HG03095 (cell line): ENCODE results near the gene SLC9A2.

Experiments used
- ATAC-seq: cut with Tn5 transposase; IDR thresholded peaks from one replicate; pipeline ENCODE4 v1.9.1; 2021; ENCODE audit warnings: moderate library complexity; ENCODE audit not compliant: unreplicated experiment

SLC9A2 gene

DNA sequence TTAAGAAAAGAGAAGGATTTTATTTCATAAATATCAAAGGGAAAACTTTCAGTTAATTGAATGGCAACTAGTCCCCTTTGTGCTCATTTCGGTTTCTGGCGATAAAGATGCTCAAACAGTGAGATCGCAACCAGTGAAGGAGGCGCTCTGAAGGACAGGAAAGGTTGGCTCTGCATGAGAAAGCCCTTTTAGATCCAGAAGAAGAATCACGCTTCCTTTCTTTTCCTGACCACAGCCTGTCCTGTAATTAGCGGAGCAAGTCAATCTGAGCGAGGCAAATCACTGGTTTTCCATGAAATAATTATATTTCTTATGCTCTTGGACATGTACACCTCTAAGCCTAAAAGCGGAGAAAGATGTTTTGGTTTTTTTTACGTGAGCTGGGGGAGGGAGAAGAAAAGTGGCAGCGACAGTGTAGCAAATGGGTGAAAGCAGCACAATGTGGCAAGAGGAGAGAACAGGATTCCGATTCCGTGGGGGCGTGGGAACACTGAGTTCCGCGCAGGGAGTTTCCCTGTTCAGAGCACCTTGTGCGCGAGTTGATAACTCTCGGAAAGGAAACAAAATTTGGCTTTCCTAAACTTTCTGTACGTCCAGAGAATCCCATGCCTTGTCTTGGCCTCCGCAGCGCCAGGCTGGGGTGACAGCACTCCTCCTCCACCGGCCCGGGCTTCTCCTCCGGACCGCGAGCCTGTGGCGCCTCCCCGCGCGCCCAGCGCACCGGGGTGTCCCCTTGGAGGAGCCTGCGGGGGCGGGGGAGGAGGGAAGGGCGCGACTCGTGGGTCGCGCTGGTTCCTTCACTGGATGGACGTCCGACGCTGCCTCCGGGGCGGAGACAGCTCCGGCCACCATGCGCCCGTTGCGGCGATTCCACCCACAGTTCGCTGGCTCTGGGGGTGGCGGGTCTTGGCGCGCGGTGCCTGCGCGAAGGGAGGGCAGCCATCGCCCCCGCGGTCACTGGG is 620 bp upstream of the SLC9A2 start:
- no peak for ATAC-seq

DNA sequence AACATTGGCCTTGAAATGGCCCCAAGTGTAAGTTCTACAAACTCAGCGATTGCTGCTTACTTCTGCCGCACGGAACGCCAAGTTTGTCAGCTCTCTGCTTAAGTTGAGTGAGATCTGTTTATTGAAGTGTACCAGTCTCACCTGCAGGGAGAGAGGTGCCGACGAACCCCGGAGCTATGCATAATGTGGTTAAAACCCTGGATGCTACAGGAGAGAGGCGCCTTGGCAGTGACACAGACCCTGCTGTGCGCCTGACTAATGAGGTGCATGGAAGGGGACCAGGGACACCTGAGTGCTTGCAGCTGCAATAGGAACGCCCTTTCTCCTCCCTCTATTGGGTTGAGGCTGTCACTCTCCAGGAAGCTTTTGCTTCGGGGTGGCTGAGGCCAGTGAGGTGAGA is 979 bp downstream of the SLC9A2 start:
- ATAC-seq, result no peak

DNA sequence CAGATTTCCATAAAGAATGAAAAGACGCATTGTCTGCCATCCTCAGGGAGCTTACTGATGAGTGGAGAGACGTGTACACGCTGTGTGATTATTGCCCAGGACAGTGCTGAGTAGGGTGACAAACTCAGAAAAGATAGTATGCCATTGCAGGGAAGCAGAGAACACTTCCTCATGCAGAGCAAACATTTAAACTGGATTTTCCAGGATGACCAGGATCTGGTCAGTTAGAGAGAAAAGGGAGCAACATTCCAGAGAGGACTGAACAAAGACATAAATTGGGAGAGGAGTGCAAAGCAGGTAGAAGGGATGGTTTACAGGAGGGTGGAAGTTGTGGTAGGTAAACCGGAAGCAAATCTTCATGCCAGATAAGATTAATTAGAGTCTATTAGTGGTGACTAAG is 2.3 kb downstream of the SLC9A2 start:
- ATAC-seq, result no peak

DNA sequence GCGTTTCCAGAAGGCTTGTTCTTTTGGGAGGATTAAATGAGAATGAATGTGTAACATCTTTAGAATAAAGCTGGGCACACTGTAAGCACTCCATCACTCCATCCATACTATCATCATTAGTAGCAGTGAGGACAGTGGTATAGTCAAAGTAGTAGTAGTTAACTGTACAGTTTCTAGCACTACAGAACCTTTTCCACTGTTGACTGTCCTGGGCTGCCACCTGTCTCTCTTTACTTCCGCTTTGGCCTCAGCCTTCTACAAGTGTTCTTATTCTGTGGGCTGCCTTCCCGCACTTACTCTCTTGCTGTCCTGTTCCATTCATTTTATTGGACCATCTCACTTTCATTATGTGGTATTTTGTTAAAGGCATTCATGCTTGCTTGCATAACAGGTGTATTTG is 3.3 kb downstream of the SLC9A2 start:
- no peak for ATAC-seq

DNA sequence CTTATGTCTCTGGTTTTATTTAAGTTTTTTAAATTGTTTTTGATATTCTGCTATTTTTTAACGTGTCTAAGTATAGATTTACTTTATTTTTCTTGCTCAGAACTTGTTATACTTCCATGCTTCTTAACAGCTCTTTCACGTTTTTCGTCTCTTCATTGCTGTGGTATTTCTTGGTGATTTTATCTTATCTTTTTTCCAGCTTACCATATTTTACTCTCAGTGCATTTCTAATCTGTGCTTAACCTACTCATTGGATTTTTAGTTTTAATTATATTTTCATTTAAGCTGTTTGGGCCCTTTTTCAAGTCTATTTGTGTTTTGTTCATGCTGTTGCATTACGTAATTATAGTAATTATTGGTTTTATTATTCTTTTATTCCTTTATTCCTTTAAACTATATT is 11.1 kb downstream of the SLC9A2 start:
- no peak for ATAC-seq

DNA sequence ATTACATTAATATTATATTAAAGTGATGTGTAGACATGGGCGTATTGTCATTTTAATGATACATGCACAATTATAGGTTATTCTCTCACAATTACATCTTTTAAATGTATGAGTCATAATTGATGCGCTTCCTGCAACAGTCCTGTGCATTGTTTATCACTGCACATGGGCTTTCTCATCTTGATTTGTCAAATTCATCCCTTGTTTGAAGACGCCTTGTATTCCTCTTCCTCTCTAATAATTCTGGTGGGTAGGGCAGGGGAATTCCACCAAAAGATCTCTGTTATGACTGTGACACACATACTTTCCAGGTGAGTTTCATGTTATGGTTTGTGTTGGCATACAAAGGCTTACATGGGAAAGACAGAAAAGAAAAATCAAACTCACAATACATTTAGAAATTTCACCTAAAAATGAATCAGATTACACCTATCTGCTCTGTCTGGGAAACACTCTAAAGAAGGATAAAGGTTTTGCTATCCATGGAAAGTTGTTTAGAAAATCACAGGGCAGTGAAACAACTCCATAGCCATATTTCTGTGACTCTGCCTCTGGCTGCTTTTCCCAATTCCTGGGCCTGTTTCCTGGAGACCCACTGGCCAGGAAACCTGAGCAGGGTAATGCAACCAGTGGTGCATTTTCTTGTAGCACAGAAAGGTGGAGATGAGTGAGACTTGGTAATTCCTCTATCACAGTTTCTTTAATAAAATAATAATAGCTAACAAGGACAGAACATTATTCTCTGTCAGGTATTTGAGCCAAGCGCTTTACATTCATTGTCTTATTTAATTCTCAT is 13.2 kb downstream of the SLC9A2 start:
- ATAC-seq, result no peak

DNA sequence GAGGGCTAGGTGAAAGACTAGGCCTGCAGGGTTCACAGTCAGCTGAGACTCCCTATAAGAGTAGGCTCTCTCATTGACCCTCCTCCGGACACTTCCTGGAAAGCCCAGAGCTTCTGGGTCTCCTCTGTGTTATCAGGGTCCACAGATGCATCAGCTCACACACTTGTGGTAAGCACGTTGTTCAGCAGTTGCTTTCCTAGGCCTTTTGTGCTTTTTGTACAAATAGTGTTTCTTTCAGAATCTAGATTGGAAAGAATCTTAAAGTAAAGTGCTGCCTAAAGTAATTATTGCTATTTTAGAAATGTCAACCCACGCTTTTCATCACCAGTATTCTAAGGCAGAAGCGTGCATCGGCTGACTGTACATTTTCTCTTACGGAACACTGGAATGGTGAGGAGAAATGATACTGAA is 15.5 kb downstream of the SLC9A2 start:
- no peak for ATAC-seq

DNA sequence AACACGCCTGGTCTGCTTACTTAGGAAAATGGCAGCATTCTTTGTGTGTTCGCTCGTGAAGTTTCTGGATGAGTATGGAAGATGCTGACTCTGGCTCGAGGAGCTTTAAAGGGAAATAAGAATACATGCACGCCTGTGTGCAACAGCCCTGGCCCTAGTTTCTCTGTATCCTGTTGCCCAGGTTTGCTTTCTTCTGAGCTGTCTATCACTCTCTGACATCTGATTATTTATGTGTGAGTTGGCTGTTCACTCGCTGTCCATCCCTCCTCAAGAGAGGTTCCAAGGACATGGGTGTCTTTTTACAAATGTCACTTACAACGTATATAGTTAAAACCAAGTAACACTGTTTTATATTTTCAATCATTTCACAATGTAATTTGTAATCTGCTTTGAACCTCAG is 16.0 kb downstream of the SLC9A2 start:
- ATAC-seq, result no peak

DNA sequence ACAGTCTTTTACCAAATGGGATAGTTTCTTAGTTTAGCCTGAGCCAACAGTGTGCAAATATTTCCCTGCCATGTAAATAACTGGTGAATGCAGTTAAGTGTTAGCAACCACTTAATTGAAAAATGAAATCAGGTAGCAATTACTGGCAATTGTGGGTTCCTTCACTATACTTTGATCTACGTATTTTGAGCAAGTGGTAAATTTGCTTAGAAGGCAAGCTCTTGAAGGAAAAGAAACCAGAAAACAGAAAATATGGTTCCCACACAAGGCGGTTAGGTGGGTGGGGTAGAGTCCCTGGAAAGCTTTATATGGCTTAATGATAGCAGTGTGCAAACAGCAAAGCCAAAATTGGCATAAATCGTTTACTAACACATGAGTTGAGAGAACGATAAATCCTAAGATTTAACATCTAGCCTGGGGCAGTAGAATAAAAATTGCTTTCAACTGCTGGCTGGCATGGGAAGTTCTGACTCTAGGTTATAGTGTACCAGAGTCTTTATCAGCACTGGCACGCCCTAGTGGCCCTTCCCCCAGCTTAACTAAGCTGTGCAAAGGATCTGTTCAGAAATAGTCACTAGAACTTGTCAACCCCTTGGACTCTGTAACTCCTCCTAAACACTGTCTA is 17.0 kb downstream of the SLC9A2 start:
- ATAC-seq, result no peak

DNA sequence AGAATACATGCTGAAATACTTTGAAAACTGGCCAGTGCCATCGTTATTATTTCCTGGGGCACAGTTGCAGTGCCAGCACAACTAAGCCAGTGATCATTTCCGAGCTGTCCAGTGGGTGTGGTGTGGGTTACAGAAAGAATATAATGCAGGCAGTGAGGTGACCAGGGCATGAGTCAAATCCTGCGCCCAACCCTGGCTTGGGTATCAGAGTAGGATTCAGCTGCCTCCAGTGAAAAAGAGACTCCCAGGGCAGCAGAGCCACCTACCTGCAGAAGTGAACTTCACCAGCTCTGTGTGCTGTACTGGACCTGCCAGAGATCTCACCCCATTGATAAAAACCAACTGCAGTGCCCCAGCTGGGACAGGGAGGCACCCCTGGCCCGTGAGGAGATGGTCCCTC is 18.0 kb downstream of the SLC9A2 start:
- ATAC-seq, result no peak

DNA sequence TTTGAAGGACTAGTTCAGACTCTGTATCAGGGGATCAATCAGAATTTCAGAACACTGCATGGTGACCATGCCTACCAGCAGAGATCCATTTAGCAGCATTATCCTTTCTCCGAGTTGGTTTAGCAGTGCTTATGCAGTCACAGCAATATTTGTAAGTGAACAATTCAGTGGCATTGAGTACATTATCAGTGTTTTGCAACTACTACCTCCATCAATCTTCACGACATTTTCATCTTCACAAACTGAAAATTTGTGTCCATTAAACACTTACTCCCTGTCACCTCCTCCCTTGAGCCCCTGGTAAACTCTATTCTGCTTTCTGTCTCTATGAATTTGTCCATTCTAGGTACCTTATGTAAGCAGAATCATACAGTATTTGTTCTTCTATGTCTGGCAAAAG is 20.1 kb downstream of the SLC9A2 start:
- no peak for ATAC-seq

DNA sequence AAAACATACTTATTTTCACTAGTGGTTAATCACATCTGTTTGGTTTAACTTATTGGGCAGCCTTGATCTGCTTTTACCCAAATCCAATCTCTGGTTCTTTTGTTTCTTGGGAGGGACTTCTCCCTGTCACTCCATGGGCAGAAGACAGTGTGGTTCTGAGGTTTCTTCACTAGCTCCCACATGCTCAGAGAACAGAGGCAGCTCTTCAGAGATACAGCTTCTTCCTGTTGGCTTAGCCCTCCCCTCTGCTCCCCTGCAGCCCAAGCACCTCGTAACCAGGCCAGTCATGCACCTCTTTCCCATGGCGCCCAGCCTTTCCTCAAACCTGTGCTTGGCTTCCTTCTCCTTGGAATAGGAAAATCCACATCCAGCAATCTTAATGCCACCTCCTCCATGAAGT is 32.8 kb downstream of the SLC9A2 start:
- no peak for ATAC-seq

DNA sequence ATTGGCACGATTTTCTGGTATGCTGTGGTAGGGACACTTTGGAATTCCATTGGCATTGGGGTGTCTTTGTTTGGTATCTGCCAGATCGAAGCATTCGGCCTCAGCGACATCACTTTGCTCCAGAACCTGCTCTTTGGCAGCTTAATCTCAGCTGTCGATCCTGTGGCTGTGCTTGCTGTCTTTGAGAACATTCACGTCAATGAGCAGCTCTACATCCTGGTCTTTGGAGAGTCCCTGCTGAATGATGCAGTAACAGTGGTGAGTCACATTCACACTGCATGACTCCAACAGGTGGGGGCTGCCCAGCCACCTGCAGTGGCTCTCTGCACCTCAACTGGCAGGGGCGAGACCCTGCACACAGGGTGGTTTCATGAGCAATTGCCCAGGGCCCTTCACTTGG is 38.4 kb downstream of the SLC9A2 start:
- ATAC-seq, result peak; percentile 77

DNA sequence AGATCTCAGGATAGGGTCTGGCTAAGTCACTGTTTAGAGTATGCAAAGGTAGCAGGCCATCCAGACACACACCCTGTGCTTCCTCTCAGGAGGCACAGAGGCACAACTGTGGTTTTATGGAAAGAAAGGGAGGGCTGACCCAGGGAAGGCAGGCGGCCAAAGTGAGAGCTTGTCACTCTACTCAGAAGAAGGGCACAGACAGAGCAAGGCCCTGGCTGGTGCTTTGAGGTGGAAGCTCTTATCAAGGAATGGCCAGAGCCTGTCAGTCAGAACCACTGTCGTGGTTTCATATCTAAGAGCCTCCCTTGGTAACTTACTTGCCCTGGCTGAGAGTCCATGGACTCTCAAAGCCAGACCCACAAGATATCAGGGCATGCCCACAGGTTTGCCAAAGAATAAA is 40.7 kb downstream of the SLC9A2 start:
- no peak for ATAC-seq

DNA sequence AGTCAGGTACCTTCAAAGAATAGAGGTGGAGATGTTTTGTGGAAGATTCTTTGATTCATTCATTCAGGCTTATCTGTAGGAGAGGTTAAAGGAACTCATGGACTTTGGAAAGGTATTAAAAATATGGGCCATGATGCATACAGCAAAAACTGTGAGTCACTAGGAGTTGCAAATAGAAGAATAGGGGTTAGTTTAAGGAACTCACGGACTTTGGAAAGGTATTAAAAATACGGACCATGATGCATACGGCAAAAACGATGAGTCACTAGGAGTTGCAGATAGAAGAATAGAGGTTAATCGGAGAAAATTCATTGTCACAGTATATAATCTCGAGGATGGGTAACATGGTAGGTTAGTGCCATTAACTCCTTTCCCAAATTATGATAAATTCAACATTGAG is 41.2 kb downstream of the SLC9A2 start:
- no peak for ATAC-seq

DNA sequence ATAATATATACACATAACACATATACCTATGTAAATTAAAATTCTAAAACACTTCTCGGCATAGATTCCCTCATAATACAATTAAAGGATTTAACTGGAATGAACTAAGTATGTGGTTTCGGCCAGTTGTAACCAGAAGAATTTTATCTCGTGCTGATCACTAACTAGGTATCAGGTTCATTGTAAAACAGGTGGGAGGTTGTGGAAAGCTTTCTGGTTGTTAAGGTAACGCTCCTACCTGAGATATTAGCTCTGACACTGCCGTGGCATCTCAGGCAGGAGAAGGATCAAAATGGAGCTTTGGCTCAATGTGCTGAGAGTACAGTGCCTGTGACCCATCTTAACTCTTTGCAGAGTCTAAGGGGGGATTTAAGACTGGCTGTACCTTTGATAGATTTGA is 42.5 kb downstream of the SLC9A2 start:
- ATAC-seq, result no peak

DNA sequence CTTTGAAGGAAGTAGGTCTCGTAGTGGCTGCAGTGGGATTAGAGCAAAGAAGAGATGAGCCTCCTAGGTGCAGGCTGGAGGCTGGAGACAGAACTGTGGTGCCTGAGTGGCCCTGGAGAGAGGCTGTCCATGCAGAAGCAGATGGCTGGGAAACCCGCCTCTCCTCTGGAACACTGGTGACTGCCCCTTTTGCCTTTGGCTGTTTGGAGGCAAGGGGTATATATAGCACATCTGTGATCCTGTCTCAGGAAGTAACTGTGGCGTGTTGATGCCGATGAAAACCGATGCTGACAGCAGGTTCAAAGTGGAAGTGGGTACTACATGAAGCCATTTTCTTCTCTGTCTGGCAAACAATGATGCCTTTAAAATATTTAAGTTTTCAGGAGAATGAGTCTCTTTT is 43.5 kb downstream of the SLC9A2 start:
- ATAC-seq, result no peak

DNA sequence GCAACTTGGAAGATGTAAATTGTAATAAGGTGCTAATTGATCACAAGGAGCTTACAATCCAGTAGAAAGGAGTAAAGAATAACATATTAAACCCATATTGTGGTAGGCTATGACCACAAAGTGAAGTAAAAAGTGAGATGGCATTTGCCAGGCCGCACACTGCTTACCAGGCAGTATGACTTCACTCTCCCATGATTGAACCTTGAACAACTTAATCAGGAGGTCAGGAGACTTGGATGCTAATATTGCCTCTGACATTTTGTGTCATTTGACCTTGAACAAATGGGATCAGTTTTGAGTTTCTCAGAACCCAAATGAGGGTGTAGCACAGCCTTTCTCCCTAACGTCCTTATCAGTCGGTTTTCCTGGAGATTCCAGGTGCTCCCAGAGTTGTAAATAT is 44.0 kb downstream of the SLC9A2 start:
- ATAC-seq, result no peak

DNA sequence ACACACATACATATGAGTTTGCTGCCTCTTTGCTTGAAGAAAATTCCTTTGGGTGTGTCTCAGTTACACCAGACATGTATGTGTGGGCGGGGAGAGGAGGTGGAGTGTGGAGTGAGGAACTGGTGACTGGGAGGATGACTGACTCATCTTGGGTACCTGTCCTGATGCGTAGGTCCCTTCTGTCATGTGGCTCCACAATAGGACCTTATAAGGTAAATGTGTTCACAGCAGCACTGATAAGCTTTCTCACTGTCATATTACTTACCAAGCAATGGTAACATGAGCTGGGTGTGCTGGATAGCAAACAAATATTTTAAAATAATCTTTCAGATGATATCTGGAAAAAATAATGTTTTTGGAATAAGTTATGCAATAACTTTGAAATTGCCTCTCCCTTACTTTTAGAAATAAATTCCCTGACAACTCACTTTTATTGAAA is 45.1 kb downstream of the SLC9A2 start:
- ATAC-seq, result peak; percentile 80

DNA sequence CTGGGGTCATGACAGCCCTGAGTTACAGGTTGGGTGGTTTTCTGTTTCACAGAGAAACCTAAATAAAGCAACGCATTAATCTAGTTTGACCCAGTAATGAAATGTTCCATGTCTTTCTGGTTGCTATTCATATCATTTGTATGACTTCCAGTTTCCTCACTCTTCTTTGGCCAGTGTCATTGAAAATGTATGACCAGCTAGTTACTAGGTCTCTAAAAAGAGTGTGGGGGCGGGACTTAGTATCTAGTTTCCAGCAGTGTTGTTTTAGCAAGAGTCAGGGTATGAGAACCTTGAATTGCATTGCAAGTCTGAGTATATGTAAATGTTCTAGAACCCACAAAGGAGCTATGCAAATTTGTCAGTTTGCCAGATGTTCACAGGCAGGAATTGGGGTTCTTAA is 47.7 kb downstream of the SLC9A2 start:
- no peak for ATAC-seq

DNA sequence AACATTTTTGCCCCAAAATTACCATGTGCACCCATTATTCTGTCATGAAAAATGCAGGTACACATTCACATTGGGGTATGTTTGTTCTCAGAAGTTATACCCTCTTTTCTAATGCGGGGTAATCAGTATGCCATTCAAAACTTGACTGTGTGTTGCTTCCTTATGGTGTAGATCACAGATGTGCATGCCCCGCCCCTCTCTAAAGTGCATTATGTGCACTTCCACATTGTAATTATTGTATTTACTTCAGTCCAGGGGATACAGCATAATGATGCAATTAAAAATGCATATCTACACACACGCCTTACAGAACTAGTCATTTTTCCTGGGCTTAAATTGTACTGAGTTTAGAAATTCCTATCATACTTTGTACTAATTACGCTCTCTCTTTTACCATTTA is 48.8 kb downstream of the SLC9A2 start:
- no peak for ATAC-seq

DNA sequence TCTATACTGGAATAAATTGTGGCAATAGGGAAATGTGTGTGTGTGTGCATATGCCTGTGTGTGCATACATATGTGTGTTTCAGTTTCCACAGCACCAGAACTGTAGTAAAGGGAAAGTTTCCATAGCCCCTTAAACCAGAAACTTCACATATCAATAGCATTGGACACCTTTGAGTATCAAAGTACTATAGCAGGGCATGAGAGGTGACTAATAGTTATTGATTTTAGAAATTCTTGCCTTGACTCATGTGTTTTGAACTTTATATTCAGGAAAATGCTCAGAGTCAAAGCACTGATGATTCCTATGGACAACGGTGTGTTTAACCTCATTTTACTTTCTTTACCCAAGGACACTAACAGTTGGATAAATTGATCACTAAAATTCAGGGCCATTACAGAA is 50.0 kb downstream of the SLC9A2 start:
- ATAC-seq, result no peak
